Measurements from ENCODE around the gene LRRC25. TPM values are rescaled to one million over a fixed set of nuclear protein-coding genes. Genes with fewer than 3 reads are reported as not detected.

Gene LRRC25
- total and polyA plus RNA-seq, 2 of the 4 experiments (the other 2 are of a cell fraction), result 0.03 TPM; not detected in 1

DNA sequence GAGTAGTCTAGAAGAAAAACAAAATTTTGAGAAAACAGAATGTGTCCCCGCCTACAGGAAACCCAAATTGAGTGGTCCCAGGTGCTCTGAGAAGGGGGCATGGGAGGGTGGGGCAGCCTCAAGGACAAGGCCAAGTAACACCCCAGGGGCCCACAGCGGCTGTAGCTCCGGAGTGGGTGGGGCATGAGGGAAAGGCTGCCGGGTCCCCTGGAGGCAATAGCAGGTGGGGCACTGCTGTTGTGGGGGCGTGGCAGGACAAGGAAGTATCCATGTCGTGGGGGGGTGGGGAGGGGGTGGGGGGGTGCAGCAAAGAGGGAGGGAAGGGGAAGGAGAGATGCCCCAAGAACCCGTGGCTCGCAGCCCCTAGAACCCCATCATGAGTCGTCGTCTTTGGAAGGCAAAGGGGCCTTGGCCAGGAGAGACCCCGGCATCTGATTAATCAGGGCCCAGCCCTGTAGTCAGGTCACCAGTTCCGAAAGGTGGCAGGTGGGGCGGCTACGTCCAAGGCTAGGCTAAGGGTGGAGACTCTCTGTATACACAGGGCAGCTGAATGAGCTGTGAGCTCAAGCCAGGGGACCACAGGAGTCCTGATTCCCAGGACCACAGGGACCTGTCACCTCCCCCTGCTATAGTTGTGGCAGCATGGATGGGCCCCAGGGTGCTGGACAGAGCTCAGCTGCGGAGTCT, 48.0 kb upstream of the LRRC25 start:
- Histone ChIP-seq H3K9me1 (ENCODE audit: insufficient read depth, low read length) (peaks cover 9% of the 10 kb centered on the region; the same call in 1 of the 2 replicates), H3K4me1 (ENCODE audit: control insufficient read depth, insufficient read depth, low read length) (no peaks in the 10 kb centered on the region), H3K4ac (ENCODE audit: low read depth, low read length) (no peak overlapping the region), H3K27me3 (ENCODE audit: control insufficient read depth, insufficient read depth, low read length) (no peaks in the 10 kb centered on the region), H4K5ac (ENCODE audit: low read depth, low read length) (no peak overlapping the region), H3K4me2 (ENCODE audit: low read depth, low read length) (no peak overlapping the region), H2BK5ac (ENCODE audit: low read depth, low read length, poor library complexity, severe bottlenecking) (no peak overlapping the region), H3K79me1 (ENCODE audit: low read depth in 1 of 2, low read length in 2 of 2) (peaks cover 15 to 51% of the 10 kb centered on the region in 2 experiments), H2AK9ac (replicated peaks; ENCODE audit: low read depth, low read length, poor library complexity) (no peak overlapping the region), H4K91ac (ENCODE audit: insufficient read depth, low read depth, low read length) (no peak overlapping the region), H3K4me3 (ENCODE audit: insufficient read depth, low read depth, low read length) (no peak overlapping the region), H3K27ac (ENCODE audit: insufficient read depth, low read length) (no peak overlapping the region), H3K56ac (ENCODE audit: extremely low read depth, insufficient read depth, low read length) (no peak overlapping the region), H3K18ac (ENCODE audit: low read depth, low read length) (no peak overlapping the region), H2AK5ac (ENCODE audit: low read depth, low read length) (no peak overlapping the region), H2BK120ac (ENCODE audit: low read depth, low read length) (no peak overlapping the region), H4K8ac (ENCODE audit: low read depth in 2 of 2, low read length in 2 of 2) (no peak overlapping the region), H2AFZ (replicated peaks; ENCODE audit: low read length, poor library complexity) (no peak overlapping the region), H4K20me1 (ENCODE audit: insufficient read depth, low read length) (peaks cover 51% of the 10 kb centered on the region), H3K14ac (replicated peaks; ENCODE audit: low read depth, low read length) (no peak overlapping the region), H3K9me3 (ENCODE audit: control insufficient read depth, insufficient read depth, low read length) (no peaks in the 10 kb centered on the region), H3K9ac (ENCODE audit: low read depth, low read length) (no peak overlapping the region), H3K36me3 (ENCODE audit: control insufficient read depth, insufficient read depth, low read length) (peaks cover 67% of the 10 kb centered on the region), H3K23ac (ENCODE audit: low read depth, low read length) (no peak overlapping the region), H2BK15ac (ENCODE audit: low read depth, low read length) (no peak overlapping the region), H2BK20ac (ENCODE audit: low read depth, low read length) (no peak overlapping the region)
- in situ Hi-C loops (cut with MboI; ENCODE audit: low sequenced_read_pairs) (no loop called here), dilution Hi-C loops (cut with HindIII; ENCODE audit: low sequenced_read_pairs, unreplicated experiment) (no loop called here), intact Hi-C loops (cut with micrococcal nuclease) (no loop called here)
- TF ChIP-seq FOS (IDR thresholded peaks at IDR 0.05; ENCODE audit: low read depth, low read length) (no peak), SMC3 (IDR thresholded peaks at IDR 0.05; ENCODE audit: low read depth, low read length) (no peak), NFE2L2 (IDR thresholded peaks at IDR 0.05; ENCODE audit: low read depth, low read length) (no peak), MAZ (IDR thresholded peaks at IDR 0.05; ENCODE audit: borderline replicate concordance, low read depth, low read length) (no peak), MXI1 (IDR thresholded peaks at IDR 0.05; ENCODE audit: borderline replicate concordance, low read depth, low read length) (no peak), RFX5 (IDR thresholded peaks at IDR 0.05; ENCODE audit: low read depth, low read length) (no peak), CHD1 (IDR thresholded peaks at IDR 0.05; ENCODE audit: low read depth, low read length) (no peak), POLR2A (IDR thresholded peaks at IDR 0.05; ENCODE audit: low read depth, low read length) (no peak), CEBPB (IDR thresholded peaks at IDR 0.05; ENCODE audit: low read depth, low read length) (no peak), RCOR1 (IDR thresholded peaks at IDR 0.05; ENCODE audit: insufficient replicate concordance, low read length) (no peak), BHLHE40 (IDR thresholded peaks at IDR 0.05; ENCODE audit: low read depth, low read length) (no peak), RAD21 (IDR thresholded peaks at IDR 0.05; ENCODE audit: low read length) (no peak), MAFK (IDR thresholded peaks at IDR 0.05; ENCODE audit: low read depth, low read length) (no peak)
- TF ChIP-seq, protein P1, sequence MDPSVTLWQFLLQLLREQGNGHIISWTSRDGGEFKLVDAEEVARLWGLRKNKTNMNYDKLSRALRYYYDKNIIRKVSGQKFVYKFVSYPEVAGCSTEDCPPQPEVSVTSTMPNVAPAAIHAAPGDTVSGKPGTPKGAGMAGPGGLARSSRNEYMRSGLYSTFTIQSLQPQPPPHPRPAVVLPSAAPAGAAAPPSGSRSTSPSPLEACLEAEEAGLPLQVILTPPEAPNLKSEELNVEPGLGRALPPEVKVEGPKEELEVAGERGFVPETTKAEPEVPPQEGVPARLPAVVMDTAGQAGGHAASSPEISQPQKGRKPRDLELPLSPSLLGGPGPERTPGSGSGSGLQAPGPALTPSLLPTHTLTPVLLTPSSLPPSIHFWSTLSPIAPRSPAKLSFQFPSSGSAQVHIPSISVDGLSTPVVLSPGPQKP (IDR thresholded peaks at IDR 0.05; ENCODE audit: borderline replicate concordance, low read depth, low read length), result no peak
- TF ChIP-seq, protein P2, sequence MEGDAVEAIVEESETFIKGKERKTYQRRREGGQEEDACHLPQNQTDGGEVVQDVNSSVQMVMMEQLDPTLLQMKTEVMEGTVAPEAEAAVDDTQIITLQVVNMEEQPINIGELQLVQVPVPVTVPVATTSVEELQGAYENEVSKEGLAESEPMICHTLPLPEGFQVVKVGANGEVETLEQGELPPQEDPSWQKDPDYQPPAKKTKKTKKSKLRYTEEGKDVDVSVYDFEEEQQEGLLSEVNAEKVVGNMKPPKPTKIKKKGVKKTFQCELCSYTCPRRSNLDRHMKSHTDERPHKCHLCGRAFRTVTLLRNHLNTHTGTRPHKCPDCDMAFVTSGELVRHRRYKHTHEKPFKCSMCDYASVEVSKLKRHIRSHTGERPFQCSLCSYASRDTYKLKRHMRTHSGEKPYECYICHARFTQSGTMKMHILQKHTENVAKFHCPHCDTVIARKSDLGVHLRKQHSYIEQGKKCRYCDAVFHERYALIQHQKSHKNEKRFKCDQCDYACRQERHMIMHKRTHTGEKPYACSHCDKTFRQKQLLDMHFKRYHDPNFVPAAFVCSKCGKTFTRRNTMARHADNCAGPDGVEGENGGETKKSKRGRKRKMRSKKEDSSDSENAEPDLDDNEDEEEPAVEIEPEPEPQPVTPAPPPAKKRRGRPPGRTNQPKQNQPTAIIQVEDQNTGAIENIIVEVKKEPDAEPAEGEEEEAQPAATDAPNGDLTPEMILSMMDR (conservative IDR thresholded peaks at IDR 0.05; ENCODE audit: low read depth, low read length), result no peak
- TF ChIP-seq, protein P3, sequence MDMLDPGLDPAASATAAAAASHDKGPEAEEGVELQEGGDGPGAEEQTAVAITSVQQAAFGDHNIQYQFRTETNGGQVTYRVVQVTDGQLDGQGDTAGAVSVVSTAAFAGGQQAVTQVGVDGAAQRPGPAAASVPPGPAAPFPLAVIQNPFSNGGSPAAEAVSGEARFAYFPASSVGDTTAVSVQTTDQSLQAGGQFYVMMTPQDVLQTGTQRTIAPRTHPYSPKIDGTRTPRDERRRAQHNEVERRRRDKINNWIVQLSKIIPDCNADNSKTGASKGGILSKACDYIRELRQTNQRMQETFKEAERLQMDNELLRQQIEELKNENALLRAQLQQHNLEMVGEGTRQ (IDR thresholded peaks at IDR 0.05; ENCODE audit: low read depth, low read length), result no peak
- 94% methylated on average over 7 of the region's 15 CpGs; no CpG with 5 or more reads in 1 of the 2 experiments for WGBS, 2 experiments (ENCODE audit: extremely low coverage in 2 of 2, insufficient read length in 1 of 2)
- no TSS peak for BruUV-seq (replicated peaks)
- ChIA-PET POLR2A (ENCODE audit: unreplicated experiment) (no interaction called here), CTCF (no interaction called here)
- ATAC-seq (ENCODE audit: low read depth) (no peak), DNase-seq (no peak)
